Fibroblast of peridontal ligament (primary cell): Measurements from ENCODE around the gene PDE8B.

ENCODE experiments used
- DNase-seq: peaks from one replicate; pipeline ENCODE4 v3.0.0-alpha.2; 2010; ENCODE audit errors: extremely low read depth

Gene PDE8B

DNA sequence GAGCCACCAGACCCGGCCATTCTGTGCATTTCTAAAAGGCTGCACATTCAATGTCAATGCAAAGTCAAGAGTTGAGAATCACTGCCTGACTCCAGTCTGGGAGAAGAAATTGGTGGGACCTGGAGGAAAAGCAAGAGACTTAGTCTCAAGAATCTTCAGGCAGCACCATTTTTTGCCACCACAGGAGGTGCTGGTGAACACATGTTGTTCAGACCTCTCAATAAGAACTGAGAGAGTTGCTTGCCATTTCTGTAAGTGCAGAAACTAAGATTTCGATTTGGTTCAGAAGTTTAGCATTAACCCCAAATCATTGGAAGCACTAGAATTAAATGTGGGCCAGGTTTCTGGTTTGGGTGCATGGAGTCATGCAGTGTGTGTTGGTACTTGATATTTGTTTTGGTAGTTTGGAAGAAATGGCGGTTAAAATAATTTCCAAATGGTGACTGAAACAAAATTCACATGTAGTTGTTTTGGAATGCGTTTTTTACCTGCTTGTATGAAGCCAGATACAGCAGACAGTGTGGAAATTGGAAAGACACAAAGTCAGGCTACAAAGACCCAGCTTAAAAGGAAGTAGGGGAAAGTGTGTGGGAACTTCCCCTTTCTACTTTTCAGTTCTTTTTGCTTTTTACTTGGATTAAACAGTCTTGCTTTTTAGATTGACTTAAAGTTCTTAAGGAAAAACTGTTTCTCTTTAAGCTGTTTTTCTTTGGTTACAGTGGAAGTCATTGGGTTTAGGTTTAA is 20.4 kb downstream of the PDE8B start:
- peak; percentile 29 for DNase-seq

DNA sequence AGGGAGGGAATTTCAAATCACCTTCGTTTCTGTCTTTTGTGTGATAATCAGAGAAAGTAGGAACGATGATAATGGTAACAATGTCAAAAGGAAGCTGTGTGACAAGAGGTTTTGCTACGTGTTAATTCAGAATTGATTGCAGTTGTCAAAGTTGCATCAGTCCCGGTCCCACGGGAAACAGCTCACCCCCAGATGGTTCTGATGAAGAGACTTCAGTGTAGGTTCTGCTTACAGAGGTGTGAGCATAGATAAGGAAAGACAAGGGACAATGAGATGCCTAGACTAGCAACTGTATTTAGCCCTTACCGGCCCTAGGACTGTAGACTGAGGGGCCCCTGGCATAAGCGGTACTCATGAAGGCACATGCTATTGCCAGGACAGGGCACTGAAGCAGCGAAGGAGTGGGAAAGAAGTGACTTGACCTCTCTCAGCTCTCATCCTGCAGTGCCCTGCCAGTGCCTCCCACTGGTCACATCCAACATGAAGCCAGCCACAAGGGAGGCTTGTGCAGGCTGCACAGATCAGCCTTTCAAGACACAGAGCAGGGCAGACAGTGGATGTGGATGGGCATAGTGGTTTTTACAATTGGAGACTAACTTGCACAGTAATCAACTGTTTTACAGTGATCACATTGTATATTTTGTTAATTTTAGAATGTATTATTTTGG is 21.1 kb downstream of the PDE8B start:
- DNase-seq = no peak

DNA sequence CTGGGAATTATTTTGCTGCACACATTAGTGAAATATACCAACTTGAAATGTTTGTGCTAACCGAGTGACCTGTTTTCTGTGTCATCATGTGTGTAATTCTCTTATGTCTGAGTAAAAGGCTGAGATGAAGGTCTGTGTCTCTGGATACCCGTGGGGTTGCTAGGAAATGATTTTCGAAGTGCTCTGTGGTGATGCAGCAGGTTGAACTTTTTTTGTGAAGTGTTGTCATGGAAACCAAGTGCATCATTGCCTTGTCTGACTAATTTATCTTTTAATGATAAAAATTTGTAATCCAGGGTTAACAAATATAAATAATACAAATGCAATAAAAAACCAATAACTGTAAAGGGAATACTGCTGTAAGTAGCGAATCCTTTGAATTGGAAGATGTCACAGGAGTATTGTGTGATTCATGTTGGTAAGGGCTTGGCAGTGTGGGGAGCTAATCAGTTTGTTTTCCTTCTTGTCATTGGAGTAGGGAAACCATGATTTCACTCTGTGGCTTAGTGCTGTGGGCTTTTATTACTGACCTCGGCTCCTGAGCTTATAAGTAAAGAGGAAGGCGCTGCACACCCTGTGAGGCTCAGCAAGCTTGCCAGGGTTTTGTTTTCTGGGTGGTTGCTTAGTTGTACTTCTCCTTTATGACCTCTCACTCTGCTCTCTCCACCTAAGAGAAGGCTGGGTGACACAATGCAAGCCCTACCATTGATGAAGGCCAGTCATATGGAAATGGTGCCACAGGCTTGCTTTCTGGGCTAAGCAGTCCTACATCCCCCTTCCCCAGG is 22.3 kb downstream of the PDE8B start:
- peak; percentile 32 for DNase-seq

GRCh38 chr5:77235846-77236721 is 25.6 kb downstream of the PDE8B start:
- DNase-seq = no peak

GRCh38 chr5:77239126-77239741 is 28.8 kb downstream of the PDE8B start:
- peak; percentile 25 for DNase-seq

- no peak for DNase-seq
These were observed 31.0 kb downstream of the PDE8B start for GRCh38 chr5:77241444-77241843.

DNA sequence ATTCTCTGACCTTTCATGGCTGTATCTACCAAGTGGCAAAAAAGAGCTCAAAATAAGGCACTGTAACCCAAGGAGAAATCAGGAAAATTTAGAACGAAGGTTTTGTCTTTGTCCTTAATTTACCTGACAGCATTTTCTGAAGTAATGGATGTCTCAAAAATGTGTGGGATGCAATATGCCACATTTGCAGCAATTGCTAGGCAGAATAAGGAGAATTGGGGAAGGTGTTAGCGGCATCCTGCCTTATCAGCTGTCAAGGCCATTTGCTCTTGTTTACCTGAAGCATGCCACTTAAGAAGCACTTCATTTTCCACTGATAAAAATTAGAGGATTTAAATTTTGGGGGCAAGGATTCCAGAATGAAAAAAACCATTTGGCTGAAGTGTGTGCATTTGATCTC is 39.0 kb downstream of the PDE8B start:
- DNase-seq = no peak

GRCh38 chr5:77250021-77250420 is 39.5 kb downstream of the PDE8B start:
- peak; percentile 13 for DNase-seq

DNA sequence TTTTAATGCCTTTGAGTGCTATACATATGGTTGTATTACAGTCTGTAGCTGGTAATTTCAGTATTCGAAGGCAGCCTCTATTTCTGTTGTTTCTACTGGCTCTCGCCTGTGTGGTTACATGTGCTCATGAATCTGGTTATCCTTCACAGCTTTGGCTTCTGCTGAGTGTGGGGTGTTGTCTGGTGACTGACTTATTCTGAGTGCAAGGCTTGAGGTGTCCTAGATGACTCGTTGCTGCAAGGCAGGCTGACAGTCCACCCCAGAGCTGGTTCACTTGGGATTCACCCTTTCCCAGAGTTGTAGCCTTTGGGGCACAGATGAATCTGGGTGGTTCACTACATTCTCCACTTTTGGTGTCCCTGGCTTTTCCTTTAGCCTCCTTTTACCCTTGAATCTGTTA is 41.4 kb downstream of the PDE8B start:
- DNase-seq = no peak

DNA sequence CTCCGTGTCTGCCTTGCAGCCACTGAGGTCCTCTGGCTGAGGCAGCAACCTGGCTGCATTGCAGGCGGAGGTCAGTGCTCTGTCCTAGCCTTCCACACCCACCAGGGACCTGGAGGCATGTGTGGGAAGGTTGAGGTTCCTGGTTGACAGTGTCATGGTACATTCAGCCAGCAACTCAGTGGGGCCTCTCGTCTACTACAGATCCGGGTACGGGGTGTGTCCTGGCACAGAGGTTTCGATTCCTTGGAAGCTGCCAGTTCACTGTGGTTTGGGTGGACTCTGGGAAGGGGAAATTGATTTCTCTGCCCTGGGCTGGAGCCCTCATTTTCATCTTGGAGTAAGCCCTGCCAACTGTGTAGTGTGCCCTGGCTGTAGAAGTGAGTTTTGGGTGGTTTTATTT is 45.1 kb downstream of the PDE8B start:
- no peak for DNase-seq

- DNase-seq = no peak
These were observed 45.9 kb downstream of the PDE8B start for GRCh38 chr5:77256406-77256805.

GRCh38 chr5:77258652-77259051 is 48.2 kb downstream of the PDE8B start:
- no peak for DNase-seq

DNA sequence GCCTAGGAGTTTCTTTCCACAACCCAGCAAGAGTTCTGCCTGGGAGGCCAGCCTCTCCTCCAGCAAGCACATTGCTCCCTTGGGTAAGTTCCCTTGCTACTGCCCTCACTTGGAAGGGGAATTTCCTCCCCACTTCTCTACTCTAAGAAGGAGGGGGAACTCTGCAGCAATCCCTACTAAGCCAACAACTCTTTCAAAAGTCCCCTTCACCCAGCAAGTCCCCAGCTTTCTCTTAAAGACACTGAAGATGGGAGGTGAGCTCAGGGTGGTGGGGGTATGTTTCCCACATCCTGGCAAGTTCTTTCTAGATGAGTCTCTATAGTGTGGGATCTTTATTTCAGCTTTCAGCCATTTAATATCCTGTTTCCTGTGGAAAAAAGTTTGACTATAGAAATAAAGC is 49.0 kb downstream of the PDE8B start:
- DNase-seq = no peak

DNA sequence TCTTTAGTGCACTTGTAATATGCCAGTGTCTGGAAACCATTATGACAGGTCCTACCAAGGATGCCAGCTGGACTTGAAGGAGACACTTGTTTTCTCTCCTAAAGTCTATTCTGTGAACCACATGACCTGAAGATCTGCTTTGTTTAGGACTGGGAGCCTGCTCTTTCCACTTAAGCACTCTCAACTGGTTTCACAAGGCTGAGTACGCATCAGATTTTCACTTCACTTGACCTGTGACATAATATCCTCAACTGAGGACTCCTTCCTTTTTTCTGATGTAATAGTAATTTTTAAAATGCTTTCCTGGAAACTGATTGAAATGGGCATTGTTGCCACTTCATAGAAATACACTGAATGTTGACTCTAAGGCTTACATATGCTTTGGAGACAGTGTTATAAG is 52.2 kb downstream of the PDE8B start:
- no peak for DNase-seq

- DNase-seq = peak; percentile 20
These were observed 55.8 kb downstream of the PDE8B start for GRCh38 chr5:77266291-77266690.

GRCh38 chr5:77267496-77267895 is 57.0 kb downstream of the PDE8B start:
- no peak for DNase-seq

DNA sequence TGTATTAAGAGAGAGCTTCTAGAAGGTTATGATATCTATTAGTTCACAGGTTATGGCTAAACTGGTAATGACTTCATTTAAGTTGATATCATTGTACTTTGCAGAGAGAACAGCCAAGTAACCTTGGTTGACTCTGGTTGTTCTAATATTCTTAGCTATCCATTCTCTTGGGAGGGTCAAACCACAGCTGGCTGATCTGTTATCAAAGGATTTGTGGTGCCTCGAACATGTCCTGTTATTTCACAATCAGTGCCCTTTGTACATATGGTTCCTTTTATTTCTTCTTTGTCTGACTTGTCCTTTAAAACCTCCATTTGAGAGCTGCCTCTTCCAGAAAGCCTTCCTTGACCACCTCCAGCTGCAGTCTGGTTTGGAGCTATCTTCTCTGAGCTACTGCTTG is 61.7 kb downstream of the PDE8B start:
- peak; percentile 62 for DNase-seq

DNA sequence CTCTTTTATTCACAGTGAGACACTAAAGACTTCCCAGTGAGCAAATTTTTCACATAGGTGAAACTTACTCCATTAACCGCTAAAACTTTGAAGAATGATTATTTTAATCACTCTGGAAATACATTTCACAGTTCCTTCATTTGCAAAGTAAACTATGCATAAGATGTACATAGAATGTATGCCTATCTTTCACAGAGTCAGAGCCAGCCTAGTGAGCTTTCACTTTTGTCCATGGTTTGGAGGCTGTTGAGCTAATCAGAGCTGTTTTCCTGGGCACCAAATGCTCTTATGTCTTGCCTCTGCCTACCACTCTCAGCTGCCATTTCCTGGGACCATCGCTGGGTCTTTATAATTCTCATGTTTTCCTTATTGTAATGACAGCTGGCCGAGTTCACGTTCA is 67.3 kb downstream of the PDE8B start:
- no peak for DNase-seq

- no peak for DNase-seq
These were observed 69.6 kb downstream of the PDE8B start for GRCh38 chr5:77280036-77280435.

DNA sequence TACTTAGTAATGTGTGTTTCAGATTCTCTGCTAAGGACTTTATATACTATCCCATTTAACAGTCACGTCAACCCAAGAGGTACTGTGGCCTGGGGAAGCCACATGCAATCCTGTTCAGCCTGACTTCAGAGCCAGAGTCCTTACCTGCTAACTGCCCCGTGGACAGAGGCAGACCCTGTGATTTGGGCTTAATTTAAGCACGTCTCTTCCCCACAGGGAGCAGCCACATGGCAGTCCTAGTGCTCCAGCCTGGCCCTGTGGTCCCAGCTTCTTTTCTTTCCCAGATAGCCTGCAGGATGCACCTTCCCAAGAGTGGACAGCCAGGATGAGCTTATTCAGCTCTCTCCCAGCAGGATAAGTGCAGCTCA is 71.5 kb downstream of the PDE8B start:
- DNase-seq = no peak

DNA sequence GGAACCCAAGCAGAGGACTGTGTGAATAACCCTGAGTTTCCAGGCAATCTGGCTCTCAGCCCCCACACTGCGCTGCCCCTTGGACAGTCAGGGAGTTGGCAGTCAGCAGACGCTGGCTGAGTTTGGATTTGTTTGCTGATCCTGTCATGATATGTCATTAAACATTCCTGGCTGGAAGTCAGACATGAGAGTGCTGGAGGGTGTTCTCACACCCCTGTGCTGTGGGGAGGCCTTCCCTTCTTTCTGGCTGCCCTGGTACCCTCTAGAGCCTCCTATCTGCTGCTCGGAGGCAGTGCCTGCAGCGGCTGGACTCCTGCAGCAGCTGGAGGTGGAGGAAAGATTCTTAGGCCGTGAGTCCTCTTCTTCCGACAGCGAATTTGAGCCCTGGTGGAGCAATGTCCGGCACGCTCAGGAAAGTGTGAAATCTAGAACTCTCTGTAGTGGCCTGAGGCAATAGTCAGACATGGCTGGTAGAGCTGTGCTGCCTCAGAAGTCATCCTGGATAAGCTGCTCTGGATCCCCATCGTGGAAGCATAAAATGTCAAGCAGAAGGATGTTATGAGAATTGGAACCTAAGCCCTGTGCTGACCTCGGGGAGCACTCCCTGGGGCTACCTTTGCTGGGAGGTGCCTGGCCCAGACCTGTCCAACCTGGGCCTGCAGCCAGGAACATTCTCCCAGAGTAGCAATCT is 72.0 kb downstream of the PDE8B start:
- DNase-seq = peak; percentile 13
